ENCODE data around the gene PCOLCE2.

Gene PCOLCE2

DNA sequence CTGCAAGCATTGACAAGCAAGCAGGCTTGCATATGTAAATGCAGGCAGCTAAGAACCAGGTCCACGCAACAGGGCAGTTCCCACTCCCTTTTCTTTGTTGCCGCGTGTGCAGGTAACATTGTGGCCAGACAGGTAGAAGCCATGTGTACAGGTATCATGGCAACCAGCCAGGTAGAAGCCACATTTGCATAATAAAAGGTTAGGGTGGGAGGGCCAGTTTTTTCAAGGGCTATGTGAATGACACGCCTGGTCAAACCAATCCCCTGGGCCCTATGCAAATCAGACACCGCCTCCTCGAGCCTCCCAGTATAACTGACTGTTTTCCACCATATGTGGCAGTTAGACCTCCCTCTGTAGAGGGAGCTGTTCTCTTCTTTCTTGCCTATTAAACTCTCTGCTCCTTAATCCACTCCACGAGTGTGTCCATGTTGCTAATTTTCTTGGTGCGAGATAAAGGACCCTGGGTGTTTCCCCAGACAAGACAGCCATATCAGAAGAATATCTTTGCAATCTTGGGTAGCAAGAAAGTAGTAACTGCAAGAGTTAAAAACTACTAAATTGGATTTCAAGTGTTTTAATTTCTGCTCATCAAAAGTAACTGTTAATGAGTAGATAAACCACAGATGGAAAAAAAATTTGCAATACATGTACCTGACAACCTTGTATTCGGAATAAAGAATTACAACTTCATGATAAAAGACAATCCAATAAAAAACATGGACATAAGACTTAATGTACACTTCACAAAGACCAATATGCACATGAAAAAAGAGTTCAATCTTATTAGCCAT, 21.8 kb downstream of the PCOLCE2 start:
- no peak for DNase-seq (ENCODE audit: low spot score)
- WGBS, 2 donors (ENCODE audit: extremely low coverage in 2 of 2, insufficient read length in 2 of 2, insufficient replicate concordance in 1 of 2) = no CpG with 5 or more reads among the region's 9 CpGs
- Histone ChIP-seq H3K36me3 (replicated peaks in 1 of 2; ENCODE audit: control insufficient read depth in 2 of 2, insufficient read depth in 2 of 2, low read length in 2 of 2) (no peaks in the 10 kb centered on the region), H4K91ac (ENCODE audit: low read depth, low read length, poor library complexity) (no peak overlapping the region), H2BK5ac (ENCODE audit: low read length) (no peak overlapping the region), H3K4me2 (ENCODE audit: insufficient read depth, low read length, poor library complexity, severe bottlenecking) (no peak overlapping the region), H3K27me3 (ENCODE audit: control insufficient read depth in 3 of 3, insufficient read depth in 3 of 3, low read depth in 1 of 3, low read length in 3 of 3) (peaks cover 0 to 3% (median 0%) of the 10 kb centered on the region in 3 experiments), H3K27ac (replicated peaks; ENCODE audit: low read length) (no peak overlapping the region), H3K9ac (ENCODE audit: low read depth, low read length, poor library complexity) (no peak overlapping the region), H2AK5ac (ENCODE audit: low read depth, low read length) (no peak overlapping the region), H3K4me3 (ENCODE audit: low read length in 2 of 2) (peak overlapping the region in 1 of 2 donors; percentile 19), H2BK120ac (ENCODE audit: low read depth, low read length) (no peak overlapping the region), H2BK12ac (ENCODE audit: low read length) (no peak overlapping the region), H2BK15ac (ENCODE audit: low read length) (no peak overlapping the region), H3K18ac (ENCODE audit: low read length) (no peak overlapping the region), H3K9me3 (replicated peaks in 1 of 2; ENCODE audit: control insufficient read depth in 2 of 2, insufficient read depth in 1 of 2, low read depth in 1 of 2, low read length in 2 of 2) (no peaks in the 10 kb centered on the region), H3K79me1 (ENCODE audit: low read depth, low read length) (no peaks in the 10 kb centered on the region), H4K8ac (ENCODE audit: low read depth, low read length) (no peak overlapping the region), H3K23ac (ENCODE audit: low read depth, low read length, poor library complexity) (no peak overlapping the region), H2AFZ (ENCODE audit: low read length) (no peak overlapping the region), H3K4me1 (ENCODE audit: control insufficient read depth in 2 of 2, insufficient read depth in 1 of 2, low read depth in 1 of 2, low read length in 2 of 2) (peaks cover 0 to 7% of the 10 kb centered on the region in 2 donors), H3K14ac (ENCODE audit: low read length) (no peak overlapping the region), H3K4ac (ENCODE audit: low read length) (no peak overlapping the region)

- no peak overlapping the region for H4K8ac ChIP-seq (ENCODE audit: low read depth, low read length)
- H3K18ac ChIP-seq (ENCODE audit: low read length) = no peak overlapping the region
- H2BK120ac ChIP-seq (ENCODE audit: low read depth, low read length) = no peak overlapping the region
- H3K27ac ChIP-seq (replicated peaks; ENCODE audit: low read length) = no peak overlapping the region
- H2BK12ac ChIP-seq (ENCODE audit: low read length) = no peak overlapping the region
- no peak overlapping the region for H2AK5ac ChIP-seq (ENCODE audit: low read depth, low read length)
- H3K36me3 ChIP-seq (replicated peaks in 1 of 2; ENCODE audit: control insufficient read depth in 2 of 2, insufficient read depth in 2 of 2, low read length in 2 of 2) = no peaks in the 10 kb centered on the region
- H3K9ac ChIP-seq (ENCODE audit: low read depth, low read length, poor library complexity) = no peak overlapping the region
- no peak overlapping the region for H3K23ac ChIP-seq (ENCODE audit: low read depth, low read length, poor library complexity)
- H3K79me1 ChIP-seq (ENCODE audit: low read depth, low read length) = no peaks in the 10 kb centered on the region
- H3K9me3 ChIP-seq (replicated peaks in 1 of 2; ENCODE audit: control insufficient read depth in 2 of 2, insufficient read depth in 1 of 2, low read depth in 1 of 2, low read length in 2 of 2) = no peaks in the 10 kb centered on the region
- no peak overlapping the region for H2AFZ ChIP-seq (ENCODE audit: low read length)
- WGBS, 2 donors (ENCODE audit: extremely low coverage in 2 of 2, insufficient read length in 2 of 2, insufficient replicate concordance in 1 of 2) = no CpG with 5 or more reads among the region's 8 CpGs
- H3K4me1 ChIP-seq (ENCODE audit: control insufficient read depth in 2 of 2, insufficient read depth in 1 of 2, low read depth in 1 of 2, low read length in 2 of 2) = peaks cover 0 to 8% of the 10 kb centered on the region in 2 donors
- H3K4me3 ChIP-seq (ENCODE audit: low read length in 2 of 2) = no peak overlapping the region
- no peak for DNase-seq (ENCODE audit: low spot score)
- H3K27me3 ChIP-seq (ENCODE audit: control insufficient read depth in 3 of 3, insufficient read depth in 3 of 3, low read depth in 1 of 3, low read length in 3 of 3) = peaks cover 0 to 6% (median 0%) of the 10 kb centered on the region in 3 experiments
- H4K91ac ChIP-seq (ENCODE audit: low read depth, low read length, poor library complexity) = no peak overlapping the region
- no peak overlapping the region for H3K4ac ChIP-seq (ENCODE audit: low read length)
- no peak overlapping the region for H3K14ac ChIP-seq (ENCODE audit: low read length)
- H2BK5ac ChIP-seq (ENCODE audit: low read length) = no peak overlapping the region
- no peak overlapping the region for H2BK15ac ChIP-seq (ENCODE audit: low read length)
- H3K4me2 ChIP-seq (ENCODE audit: insufficient read depth, low read length, poor library complexity, severe bottlenecking) = no peak overlapping the region
Measured at GRCh38 chr3:142863930-142864920, 24.7 kb downstream of the PCOLCE2 start.

DNA sequence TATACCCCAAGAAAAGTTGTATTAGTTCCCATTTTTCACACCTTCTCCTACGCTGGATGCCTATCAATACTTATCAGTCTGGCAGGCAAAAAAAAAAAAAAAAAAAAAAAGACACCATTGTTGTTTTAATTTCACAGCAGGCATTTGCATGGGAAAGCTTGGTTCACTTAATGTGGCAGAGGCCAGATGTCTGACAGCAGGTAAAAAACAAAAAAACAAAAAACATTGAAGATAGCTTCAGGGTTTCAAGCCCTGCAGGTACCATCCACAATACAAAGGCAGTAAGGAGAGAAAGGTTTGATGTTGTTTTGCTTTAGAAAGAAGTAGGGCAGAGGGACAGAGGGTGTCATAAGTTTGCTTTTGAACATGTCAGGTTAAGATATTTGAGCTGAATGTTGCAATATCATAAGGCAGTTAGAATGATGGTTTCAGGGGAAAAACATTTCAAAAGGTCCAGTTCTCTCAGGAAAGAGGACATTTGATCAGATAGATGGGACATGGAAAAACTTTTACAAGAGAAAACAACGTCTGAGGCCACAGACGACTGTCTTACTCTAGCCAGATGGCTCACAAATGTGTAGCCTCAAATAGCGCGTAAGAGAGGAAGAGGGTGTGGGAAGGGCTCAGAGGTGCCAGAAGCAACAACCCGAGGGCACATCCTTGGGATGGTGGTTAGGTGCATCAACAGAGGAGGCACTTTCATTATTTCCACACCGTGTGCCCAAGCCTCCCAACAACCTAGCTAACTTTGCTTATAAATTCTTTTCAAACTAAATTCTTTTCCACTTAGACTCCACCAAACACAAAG, 25.7 kb downstream of the PCOLCE2 start:
- Histone ChIP-seq H2BK15ac (ENCODE audit: low read length) (no peak overlapping the region), H3K27me3 (ENCODE audit: control insufficient read depth in 3 of 3, insufficient read depth in 3 of 3, low read depth in 1 of 3, low read length in 3 of 3) (peaks cover 0 to 6% (median 0%) of the 10 kb centered on the region in 3 experiments), H3K36me3 (replicated peaks in 1 of 2; ENCODE audit: control insufficient read depth in 2 of 2, insufficient read depth in 2 of 2, low read length in 2 of 2) (no peaks in the 10 kb centered on the region), H2BK12ac (ENCODE audit: low read length) (no peak overlapping the region), H4K8ac (ENCODE audit: low read depth, low read length) (no peak overlapping the region), H3K23ac (ENCODE audit: low read depth, low read length, poor library complexity) (no peak overlapping the region), H3K18ac (ENCODE audit: low read length) (no peak overlapping the region), H3K79me1 (ENCODE audit: low read depth, low read length) (no peaks in the 10 kb centered on the region), H4K91ac (ENCODE audit: low read depth, low read length, poor library complexity) (no peak overlapping the region), H3K4me1 (ENCODE audit: control insufficient read depth in 2 of 2, insufficient read depth in 1 of 2, low read depth in 1 of 2, low read length in 2 of 2) (peaks cover 0 to 6% of the 10 kb centered on the region in 2 donors), H3K4me2 (ENCODE audit: insufficient read depth, low read length, poor library complexity, severe bottlenecking) (no peak overlapping the region), H3K4me3 (ENCODE audit: low read length in 2 of 2) (no peak overlapping the region), H3K9ac (ENCODE audit: low read depth, low read length, poor library complexity) (no peak overlapping the region), H3K14ac (ENCODE audit: low read length) (no peak overlapping the region), H2BK120ac (ENCODE audit: low read depth, low read length) (no peak overlapping the region), H3K9me3 (replicated peaks in 1 of 2; ENCODE audit: control insufficient read depth in 2 of 2, insufficient read depth in 1 of 2, low read depth in 1 of 2, low read length in 2 of 2) (no peaks in the 10 kb centered on the region), H3K27ac (replicated peaks; ENCODE audit: low read length) (no peak overlapping the region), H2AK5ac (ENCODE audit: low read depth, low read length) (no peak overlapping the region), H3K4ac (ENCODE audit: low read length) (no peak overlapping the region), H2BK5ac (ENCODE audit: low read length) (no peak overlapping the region), H2AFZ (ENCODE audit: low read length) (no peak overlapping the region)
- whole genome bisulfite sequencing, 2 donors (ENCODE audit: extremely low coverage in 2 of 2, insufficient read length in 2 of 2, insufficient replicate concordance in 1 of 2) = no CpG with 5 or more reads among the region's 7 CpGs
- no peak for DNase-seq (ENCODE audit: low spot score)
